H54 (cell line): ENCODE data around the gene SLC25A34.

Experiments
- DNase-seq: peaks from one replicate; pipeline ENCODE4 v3.0.0; 2011; ENCODE audit warnings: low spot score, mixed read lengths; ENCODE audit not compliant: insufficient read length
- FAIRE-seq: peaks from 3 replicates; lab custom pipeline; 2011; peaks lifted over from hg19 to GRCh38; lab: Jason Lieb, UNC
- POLR2A ChIP-seq: IDR thresholded peaks from 2 replicates; pipeline ENCODE4 v1.6.1; 2011; ENCODE audit warnings: low read depth, mild to moderate bottlenecking, low read length

Gene SLC25A34

DNA sequence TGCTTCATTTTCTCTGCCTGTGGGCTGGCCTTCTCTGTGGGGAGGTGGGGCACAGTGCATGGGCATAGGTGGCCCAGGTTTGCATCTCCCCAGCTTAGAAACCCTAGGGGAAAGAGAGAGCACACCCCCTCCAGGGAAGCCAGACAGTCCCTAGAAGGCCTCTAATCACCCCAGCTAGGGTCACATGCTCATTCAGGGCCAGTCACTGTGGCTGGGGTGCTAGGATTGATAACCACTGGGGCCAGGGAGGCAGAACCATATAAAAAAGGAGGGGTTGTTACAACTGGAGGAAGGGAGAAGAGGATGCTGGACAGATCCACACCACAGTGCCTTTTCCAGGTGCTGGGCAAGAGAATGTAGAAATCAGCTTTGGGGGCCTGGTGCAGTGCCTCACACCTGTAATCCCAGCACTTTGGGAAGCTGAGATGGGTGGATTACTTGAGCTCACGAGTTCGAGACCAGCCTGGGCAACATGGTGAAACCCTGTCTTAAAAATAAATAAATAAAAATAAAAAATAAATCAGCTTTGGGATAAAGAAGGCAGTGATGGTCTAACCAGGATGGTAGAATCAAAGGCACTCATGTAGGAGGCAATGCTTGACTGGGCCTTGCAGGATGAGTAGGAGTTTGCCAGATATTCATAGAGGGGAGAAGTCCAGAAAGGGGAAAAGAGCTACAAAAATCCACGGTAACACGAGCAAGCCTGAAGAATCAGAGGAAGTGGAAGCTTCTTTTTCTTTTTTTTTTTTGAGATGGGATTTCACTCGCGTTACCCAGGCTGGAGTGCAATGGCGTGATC lies 42.0 kb downstream of the SLC25A34 start:
- DNase-seq (no peak), FAIRE-seq (no peak)
- TF ChIP-seq POLR2A, result no peak

DNA sequence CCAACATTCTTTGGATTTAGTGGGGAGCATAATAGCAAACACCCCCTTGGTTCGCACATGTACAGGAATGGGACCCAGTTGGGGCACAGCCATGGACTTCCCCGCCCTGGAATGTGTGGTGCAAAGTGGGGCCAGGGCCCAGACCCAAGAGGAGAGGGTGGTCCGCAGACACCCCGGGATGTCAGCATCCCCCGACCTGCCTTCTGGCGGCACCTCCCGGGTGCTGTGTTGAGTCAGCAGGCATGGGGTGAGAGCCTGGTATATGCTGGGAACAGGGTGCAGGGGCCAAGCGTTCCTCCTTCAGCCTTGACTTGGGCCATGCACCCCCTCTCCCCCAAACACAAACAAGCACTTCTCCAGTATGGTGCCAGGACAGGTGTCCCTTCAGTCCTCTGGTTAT lies 49.6 kb downstream of the SLC25A34 start:
- FAIRE-seq, result no peak
- no peak for TF ChIP-seq POLR2A
- no peak for DNase-seq

GRCh38 chr1:15786581-15786980 lies 50.5 kb downstream of the SLC25A34 start:
- no peak for DNase-seq
- no peak for TF ChIP-seq POLR2A
- no peak for FAIRE-seq

DNA sequence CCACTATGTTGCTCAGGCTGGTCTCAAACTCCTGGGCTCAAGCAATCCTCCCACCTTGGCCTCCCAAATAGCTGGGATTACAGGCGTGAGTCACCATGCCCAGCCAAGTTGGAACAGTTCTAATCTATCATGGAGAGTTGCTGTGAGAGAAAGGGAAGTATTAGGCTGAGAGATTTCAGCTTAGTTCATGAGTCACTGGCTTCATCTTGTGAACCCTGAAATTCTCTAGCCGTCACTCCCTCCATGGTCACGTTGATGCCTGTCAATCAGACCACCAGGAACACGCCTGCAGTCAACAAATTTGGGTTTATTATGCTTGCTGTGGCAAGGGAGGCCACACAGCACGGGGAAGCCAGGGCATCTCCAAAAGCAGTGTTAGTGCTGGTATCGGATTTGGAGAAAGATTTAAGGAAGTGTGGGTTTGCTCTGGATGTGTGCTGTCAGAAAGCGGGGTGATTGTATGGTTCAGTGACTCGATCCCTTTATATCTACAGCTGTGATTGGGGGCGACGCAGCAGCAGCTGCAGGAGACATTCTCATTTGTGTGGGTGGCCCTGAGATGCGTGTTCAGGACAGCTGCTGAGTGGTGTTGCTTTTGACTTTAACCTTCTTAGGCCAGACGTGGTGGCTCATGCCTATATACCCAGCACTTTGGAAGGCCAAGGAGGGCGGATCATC lies 52.7 kb downstream of the SLC25A34 start:
- no peak for TF ChIP-seq POLR2A
- DNase-seq, result no peak
- FAIRE-seq, result no peak
